Measurements from ENCODE around the gene KMT2B.

Gene KMT2B

GRCh38 chr19:35780717-35781116 lies 62.9 kb downstream of the KMT2B start:
- H3K36me3 ChIP-seq, result peaks cover 63% of the 10 kb centered on the region
- no peak overlapping the region for H3K27ac ChIP-seq
- TF ChIP-seq CTCF (IDR thresholded peaks at IDR 0.05; ENCODE audit: low read depth, low read length), result no peak
- H3K27me3 ChIP-seq (ENCODE audit: insufficient read depth, low read depth, severe bottlenecking), result no peaks in the 10 kb centered on the region
- H3K4me3 ChIP-seq (ENCODE audit: low read depth, low read length), result no peak overlapping the region
- DNase-seq, result no peak
- no peaks in the 10 kb centered on the region for H3K9me3 ChIP-seq (ENCODE audit: severe bottlenecking)

- no peak for DNase-seq
- no peak overlapping the region for H3K4me3 ChIP-seq (ENCODE audit: low read depth, low read length)
- peaks cover 69% of the 10 kb centered on the region for H3K36me3 ChIP-seq
- no peaks in the 10 kb centered on the region for H3K27me3 ChIP-seq (ENCODE audit: insufficient read depth, low read depth, severe bottlenecking)
- no peaks in the 10 kb centered on the region for H3K9me3 ChIP-seq (ENCODE audit: severe bottlenecking)
- no peak for TF ChIP-seq CTCF (IDR thresholded peaks at IDR 0.05; ENCODE audit: low read depth, low read length)
- H3K27ac ChIP-seq, result no peak overlapping the region
These were observed 63.8 kb downstream of the KMT2B start for GRCh38 chr19:35781650-35782049.

GRCh38 chr19:35782589-35782988 lies 64.8 kb downstream of the KMT2B start:
- Histone ChIP-seq H3K9me3 (ENCODE audit: severe bottlenecking) (no peaks in the 10 kb centered on the region), H3K4me3 (ENCODE audit: low read depth, low read length) (no peak overlapping the region), H3K27ac (no peak overlapping the region), H3K27me3 (ENCODE audit: insufficient read depth, low read depth, severe bottlenecking) (no peaks in the 10 kb centered on the region), H3K36me3 (peaks cover 70% of the 10 kb centered on the region)
- no peak for DNase-seq
- TF ChIP-seq CTCF (IDR thresholded peaks at IDR 0.05; ENCODE audit: low read depth, low read length), result no peak

GRCh38 chr19:35783469-35784434 lies 65.9 kb downstream of the KMT2B start:
- H3K36me3 ChIP-seq, result peaks cover 63% of the 10 kb centered on the region
- H3K27ac ChIP-seq, result no peak overlapping the region
- H3K9me3 ChIP-seq (ENCODE audit: severe bottlenecking), result no peaks in the 10 kb centered on the region
- H3K27me3 ChIP-seq (ENCODE audit: insufficient read depth, low read depth, severe bottlenecking), result no peaks in the 10 kb centered on the region
- H3K4me3 ChIP-seq (ENCODE audit: low read depth, low read length), result no peak overlapping the region
- no peak for DNase-seq
- no peak for TF ChIP-seq CTCF (IDR thresholded peaks at IDR 0.05; ENCODE audit: low read depth, low read length)

- Histone ChIP-seq H3K36me3 (peaks cover 57% of the 10 kb centered on the region), H3K9me3 (ENCODE audit: severe bottlenecking) (no peaks in the 10 kb centered on the region), H3K4me3 (ENCODE audit: low read depth, low read length) (no peak overlapping the region), H3K27ac (no peak overlapping the region), H3K27me3 (ENCODE audit: insufficient read depth, low read depth, severe bottlenecking) (no peaks in the 10 kb centered on the region)
- TF ChIP-seq CTCF (IDR thresholded peaks at IDR 0.05; ENCODE audit: low read depth, low read length), result no peak
- no peak for DNase-seq
These were observed 66.9 kb downstream of the KMT2B start for GRCh38 chr19:35784503-35785338.

Measured in WERI-Rb-1 (cell line).